NCI-H345 (cell line): Measurements from ENCODE around the gene POR.

Experiments used
- DNase-seq: peaks from one replicate; lab custom pipeline; 2025; lab: John Stamatoyannopoulos, UW

Gene POR

DNA sequence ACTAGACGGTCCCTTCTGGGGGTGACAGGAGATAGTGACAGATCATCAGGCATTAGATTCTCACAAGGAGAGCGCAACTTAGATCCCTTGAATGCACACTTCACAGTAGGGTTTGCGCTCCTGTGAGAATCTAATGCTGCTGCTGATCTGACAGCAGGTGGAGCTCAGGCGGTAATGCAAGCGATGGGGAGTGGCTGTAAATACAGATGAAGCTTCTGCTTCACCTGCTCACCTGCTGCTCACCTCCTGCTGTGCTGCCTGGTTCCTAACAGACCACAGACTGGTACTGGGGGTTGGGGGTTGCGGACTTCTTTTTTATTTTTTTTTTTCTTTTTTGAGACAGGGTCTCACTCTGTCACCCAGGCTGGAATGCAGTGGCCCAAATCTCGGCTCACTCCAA, 114.7 kb downstream of the POR start:
- peak; percentile 21 for DNase-seq

DNA sequence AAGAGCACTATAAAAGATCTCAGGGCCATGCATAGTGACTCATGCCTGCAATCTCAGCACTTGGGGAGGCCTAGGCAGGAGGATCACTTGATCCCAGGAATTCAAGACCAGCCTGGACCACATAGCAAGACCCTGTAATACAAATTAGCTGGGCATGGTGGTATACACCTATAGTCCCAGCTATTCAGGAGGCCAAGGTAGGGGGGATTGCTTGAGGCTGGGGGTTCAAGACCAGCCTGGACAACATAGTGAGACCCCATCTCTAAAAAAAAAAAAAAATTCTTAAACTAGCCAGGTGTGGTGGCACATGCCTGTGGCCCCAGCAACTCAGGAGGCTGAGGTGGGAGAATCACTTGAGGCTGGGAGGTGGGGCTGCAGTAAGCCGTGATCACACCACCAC, 117.0 kb downstream of the POR start:
- DNase-seq = no peak
